GM12864 (cell line): ENCODE measurements around the gene EDC3.

ENCODE experiments used
- DNase-seq: peaks from one replicate; pipeline ENCODE4 v3.0.0-alpha.2; 2011; ENCODE audit warnings: low read depth
- H3K4me3 ChIP-seq: 2 replicates; pipeline ENCODE4 v1.5.1; 2011; ENCODE audit warnings: mild to moderate bottlenecking, low read depth, low read length, control low read depth
- TF ChIP-seq, protein P1 (sequence below): IDR thresholded peaks from 2 replicates; pipeline ENCODE4 v1.5.1; 2011; ENCODE audit warnings: low read depth, mild to moderate bottlenecking, moderate library complexity, low read length, control low read depth, inconsistent platforms; ENCODE audit errors: missing control alignments

Gene EDC3

DNA sequence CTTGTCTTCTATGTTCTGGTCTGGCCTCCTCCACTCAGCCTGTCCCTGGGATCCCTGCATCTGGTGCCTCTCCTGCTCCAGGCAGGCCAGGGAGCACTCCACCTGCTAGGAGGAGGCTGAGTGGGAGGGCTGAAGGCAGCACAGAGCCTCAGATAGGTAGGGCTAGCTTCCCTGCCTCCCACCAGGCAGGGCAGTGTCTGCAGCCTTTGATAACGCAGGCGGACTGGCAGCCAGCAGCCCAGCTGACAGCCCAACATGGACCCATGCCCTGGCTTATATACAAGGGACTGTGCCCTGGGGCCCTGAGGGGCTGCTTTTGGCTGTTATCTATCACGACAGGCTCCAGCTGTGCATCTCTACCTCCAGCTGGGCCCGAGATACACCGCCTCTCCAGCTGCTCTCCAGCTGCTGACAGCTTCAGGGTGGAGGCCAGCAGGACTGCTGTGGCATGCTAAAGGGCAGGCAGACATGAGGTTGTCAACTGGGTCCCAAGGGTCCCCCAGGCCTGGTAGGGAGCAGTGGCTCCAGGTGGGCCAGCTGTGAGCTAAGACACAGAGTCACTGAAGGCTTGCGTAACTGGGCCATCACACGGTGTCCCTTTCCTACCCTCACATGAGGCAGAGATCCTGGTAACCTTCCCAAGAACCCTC lies 85.4 kb downstream of the EDC3 start:
- no peak overlapping the region for H3K4me3 ChIP-seq
- TF ChIP-seq, protein P1, sequence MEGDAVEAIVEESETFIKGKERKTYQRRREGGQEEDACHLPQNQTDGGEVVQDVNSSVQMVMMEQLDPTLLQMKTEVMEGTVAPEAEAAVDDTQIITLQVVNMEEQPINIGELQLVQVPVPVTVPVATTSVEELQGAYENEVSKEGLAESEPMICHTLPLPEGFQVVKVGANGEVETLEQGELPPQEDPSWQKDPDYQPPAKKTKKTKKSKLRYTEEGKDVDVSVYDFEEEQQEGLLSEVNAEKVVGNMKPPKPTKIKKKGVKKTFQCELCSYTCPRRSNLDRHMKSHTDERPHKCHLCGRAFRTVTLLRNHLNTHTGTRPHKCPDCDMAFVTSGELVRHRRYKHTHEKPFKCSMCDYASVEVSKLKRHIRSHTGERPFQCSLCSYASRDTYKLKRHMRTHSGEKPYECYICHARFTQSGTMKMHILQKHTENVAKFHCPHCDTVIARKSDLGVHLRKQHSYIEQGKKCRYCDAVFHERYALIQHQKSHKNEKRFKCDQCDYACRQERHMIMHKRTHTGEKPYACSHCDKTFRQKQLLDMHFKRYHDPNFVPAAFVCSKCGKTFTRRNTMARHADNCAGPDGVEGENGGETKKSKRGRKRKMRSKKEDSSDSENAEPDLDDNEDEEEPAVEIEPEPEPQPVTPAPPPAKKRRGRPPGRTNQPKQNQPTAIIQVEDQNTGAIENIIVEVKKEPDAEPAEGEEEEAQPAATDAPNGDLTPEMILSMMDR, result no peak
- no peak for DNase-seq

DNA sequence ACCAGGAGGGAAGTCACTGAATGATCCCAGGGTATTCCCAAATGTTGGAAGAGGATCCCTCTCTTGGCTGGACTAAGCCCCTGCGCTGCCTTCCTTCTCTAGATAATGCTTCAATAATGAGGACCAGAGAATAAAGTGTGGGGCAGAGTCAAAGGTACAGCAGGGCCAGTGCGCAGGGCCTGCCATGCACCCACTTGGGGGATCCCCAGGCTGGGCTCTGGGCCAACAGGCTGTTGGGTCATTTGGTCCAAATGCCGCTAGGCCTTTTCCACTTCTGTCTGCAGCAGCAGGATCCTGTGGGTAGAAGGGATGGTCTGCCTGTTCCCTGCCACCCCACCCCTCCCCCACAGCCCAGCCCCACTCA lies 85.9 kb downstream of the EDC3 start:
- no peak for DNase-seq

DNA sequence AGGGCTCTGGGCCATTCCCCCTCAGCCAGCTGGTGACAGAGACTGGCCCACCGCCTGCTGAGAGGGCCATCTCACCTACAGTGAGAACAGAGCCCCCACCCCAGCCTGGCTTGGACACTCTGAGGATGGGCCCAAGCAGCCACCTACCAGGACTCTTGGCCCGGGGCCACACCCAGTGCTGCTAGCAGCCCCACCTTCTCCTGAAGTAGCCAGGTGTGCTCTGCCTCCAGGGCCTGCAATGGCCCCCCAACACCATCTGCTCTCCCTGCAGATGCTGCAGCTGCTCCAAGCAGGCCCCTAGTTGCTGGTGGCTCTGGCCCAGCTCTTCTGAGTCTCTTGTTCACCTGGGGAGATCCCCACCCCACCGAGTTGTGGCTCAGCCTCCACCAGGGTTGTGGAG lies 87.0 kb downstream of the EDC3 start:
- no peak for DNase-seq
- H3K4me3 ChIP-seq, result no peak overlapping the region
- TF ChIP-seq, protein P1, result no peak

More for the DNA sequence above, 85.9 kb downstream of the EDC3 start:
- H3K4me3 ChIP-seq, result no peak overlapping the region
- TF ChIP-seq, protein P1, result no peak

DNA sequence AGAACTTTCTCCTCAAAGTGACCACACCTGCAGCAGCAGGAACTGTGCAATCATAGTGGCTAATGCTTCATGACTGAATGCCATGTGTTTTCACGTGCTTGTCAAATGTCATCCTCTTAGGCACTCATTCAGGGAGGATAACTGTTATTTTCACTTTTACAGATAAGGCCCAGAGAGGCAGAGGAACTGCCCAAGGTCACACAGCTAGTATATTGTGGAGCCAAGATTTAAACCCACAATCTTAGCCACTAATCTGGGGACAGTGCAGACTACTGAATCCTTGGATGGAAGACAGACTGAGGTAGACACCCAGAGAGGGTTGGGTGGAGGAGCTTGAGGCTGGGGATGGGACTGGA lies 90.1 kb downstream of the EDC3 start:
- no peak overlapping the region for H3K4me3 ChIP-seq
- DNase-seq, result no peak
- TF ChIP-seq, protein P1, result no peak

DNA sequence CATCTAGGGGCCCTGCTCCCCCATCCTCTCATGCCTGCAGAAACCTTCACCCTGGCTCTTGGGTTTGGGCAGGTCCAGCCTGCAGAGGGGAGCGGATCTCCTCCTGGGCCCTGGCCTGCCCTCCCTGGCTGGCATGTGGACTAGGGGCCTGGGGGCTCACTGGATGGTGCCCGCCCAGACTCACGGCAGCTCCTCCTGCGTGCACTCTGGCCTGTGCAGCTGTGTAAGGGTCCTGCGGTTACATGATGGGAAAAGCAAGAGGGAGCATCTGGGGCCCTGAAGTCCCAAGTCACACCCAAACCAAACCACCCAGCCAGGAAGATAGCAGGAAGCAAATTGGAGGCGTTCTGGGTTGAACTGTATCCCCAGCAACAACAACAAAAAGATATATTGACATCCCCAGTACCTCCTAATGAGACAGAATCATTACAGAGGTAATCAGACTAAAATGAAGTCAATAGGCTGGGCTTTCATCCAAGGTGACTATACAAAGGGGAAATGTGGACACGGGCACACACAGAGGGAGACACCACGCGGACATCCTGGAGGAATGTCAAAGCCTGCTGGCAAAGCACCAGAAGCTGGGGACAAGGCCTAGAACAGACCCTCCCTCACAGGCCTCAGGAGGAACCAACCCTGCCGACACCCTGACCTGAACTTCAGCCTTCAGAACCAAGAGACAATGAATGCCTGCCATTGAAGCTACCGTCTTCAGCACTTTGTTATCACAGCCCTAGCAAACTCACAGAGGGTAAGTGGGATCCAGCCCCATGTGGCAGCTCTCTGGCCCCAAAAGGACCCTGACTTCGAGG lies 90.6 kb downstream of the EDC3 start:
- DNase-seq, result no peak
- H3K4me3 ChIP-seq, result no peak overlapping the region
- TF ChIP-seq, protein P1, result no peak

DNA sequence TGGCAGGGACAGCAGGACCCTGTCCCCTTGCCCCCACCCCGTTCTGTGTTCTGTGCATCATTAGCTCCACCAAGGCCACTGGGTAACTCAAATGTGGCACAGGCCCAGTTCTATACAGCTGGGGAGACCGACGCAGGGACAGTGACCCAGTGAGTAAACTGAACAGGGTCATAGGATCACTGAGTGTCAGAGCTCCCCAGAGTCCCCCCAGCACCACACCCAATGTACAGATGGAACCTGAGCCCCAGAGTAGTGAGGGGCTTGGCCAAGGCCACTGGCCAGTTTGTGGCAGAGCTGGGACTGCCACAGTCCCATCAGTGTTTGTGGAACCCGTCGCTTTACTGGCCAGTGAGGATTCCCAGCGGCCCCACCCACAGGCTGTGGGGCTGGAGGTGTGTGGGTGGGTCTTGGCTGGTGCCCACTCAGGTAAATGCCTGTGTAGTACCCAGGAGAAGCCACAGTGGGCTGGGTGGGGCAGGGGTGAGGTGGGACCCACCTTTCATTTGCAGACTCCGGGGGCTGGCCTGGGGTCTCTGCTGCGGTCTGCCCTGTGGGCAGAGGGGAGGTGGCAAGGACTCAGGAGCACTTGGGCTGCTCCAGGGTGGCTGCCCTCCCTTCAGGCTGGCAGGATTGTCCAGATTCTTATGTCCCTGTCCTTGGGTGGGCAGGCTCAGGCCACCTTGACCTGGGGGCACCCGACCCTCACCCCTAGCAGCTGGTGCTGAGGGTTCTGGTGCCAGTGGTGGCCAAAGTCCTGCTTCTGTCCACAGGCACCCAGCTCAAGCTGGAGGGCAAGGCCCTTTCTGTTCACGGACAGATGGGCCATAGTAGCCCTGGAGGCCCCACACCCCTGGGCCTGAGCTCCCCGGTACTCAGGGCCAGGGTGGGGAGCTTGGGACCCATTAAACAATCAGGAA lies 91.8 kb downstream of the EDC3 start:
- TF ChIP-seq, protein P1, result no peak
- no peak overlapping the region for H3K4me3 ChIP-seq
- no peak for DNase-seq
